RWPE2 (cell line): ENCODE results near the gene DUS2.

Experiments
- ATAC-seq: fragments of 200-7000 bp; cut with Tn5 transposase; 3 replicates; pipeline ENCODE4 v1.9.1; 2021; ENCODE audit warnings: low read depth
- DNase-seq: peaks from one replicate; pipeline ENCODE4 v3.0.0-alpha.2; 2020; ENCODE audit warnings: low spot score
- H3K27ac ChIP-seq: fragments of 450-650 bp; 2 replicates; pipeline ENCODE4 v1.5.1; 2017; ENCODE audit warnings: mild to moderate bottlenecking; ENCODE audit not compliant: poor library complexity, severe bottlenecking
- H3K27me3 ChIP-seq: fragments of 250-450 bp; sonication (Bioruptor Pico); 2 replicates; pipeline ENCODE4 v1.5.1; 2021; ENCODE audit warnings: mild to moderate bottlenecking, moderate library complexity; ENCODE audit not compliant: insufficient read depth, poor library complexity, severe bottlenecking
- H3K36me3 ChIP-seq: fragments of 250-450 bp; sonication (Bioruptor Pico); 2 replicates; pipeline ENCODE4 v1.5.1; 2020; ENCODE audit warnings: low read depth, mild to moderate bottlenecking, moderate library complexity
- H3K4me1 ChIP-seq: fragments of 250-450 bp; sonication (Bioruptor Pico); 2 replicates; pipeline ENCODE4 v1.5.1; 2021; ENCODE audit warnings: mild to moderate bottlenecking, moderate library complexity; ENCODE audit not compliant: insufficient read depth, poor library complexity, severe bottlenecking
- H3K4me3 ChIP-seq: fragments of 250-450 bp; sonication (Bioruptor Pico); 2 replicates; pipeline ENCODE4 v1.5.1; 2021; ENCODE audit warnings: mild to moderate bottlenecking, moderate library complexity; ENCODE audit not compliant: severe bottlenecking
- H3K9me3 ChIP-seq: fragments of 250-450 bp; sonication (Bioruptor Pico); 2 replicates; pipeline ENCODE4 v1.5.1; 2021; ENCODE audit warnings: mild to moderate bottlenecking, moderate library complexity; ENCODE audit not compliant: severe bottlenecking
- TF ChIP-seq, protein P1 (sequence below): fragments of 450-650 bp; IDR thresholded peaks from one replicate; pipeline ENCODE4 v1.5.1; 2017; ENCODE audit warnings: mild to moderate bottlenecking, moderate library complexity; ENCODE audit not compliant: poor library complexity, severe bottlenecking

DUS2 gene

DNA sequence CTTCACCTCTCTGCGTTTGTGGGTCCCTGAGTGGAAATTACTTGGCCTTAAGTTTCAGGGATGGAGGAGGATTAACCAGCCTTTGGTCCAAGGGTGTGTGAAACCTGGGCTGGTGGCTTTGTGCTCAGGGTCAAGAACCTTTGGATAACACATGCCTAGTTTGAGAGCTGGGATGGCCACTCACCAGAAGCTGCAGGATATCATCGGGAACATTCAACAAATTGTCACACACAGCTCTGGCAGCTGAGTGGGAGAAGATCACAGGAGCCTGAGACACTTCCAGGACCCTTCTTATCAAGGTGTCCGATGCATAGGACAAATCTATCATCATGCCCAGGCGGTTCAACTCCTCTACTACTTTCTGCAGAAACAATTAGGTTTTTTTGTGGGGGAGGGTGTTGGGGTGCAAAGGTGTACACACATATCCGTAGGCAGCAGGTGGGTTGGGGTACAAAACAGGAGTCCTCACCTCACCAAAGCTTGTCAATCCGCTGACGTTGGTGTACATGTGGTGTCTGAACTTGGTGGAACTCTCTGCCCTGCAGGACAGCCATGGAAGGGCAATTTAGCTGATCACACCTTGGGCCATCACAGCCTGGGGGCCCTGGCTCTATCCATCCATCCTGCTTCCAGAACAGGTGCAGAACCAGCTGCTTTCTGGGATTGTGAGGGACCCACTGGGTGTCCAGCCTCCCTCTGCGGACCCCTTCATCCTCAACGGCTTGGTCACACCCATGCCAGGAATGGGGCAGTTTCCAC lies 45.4 kb upstream of the DUS2 start:
- Histone ChIP-seq H3K4me1 (no peaks in the 10 kb centered on the region), H3K9me3 (no peaks in the 10 kb centered on the region), H3K36me3 (no peaks in the 10 kb centered on the region), H3K27me3 (no peaks in the 10 kb centered on the region), H3K4me3 (no peak overlapping the region), H3K27ac (no peak overlapping the region)
- TF ChIP-seq, protein P1, sequence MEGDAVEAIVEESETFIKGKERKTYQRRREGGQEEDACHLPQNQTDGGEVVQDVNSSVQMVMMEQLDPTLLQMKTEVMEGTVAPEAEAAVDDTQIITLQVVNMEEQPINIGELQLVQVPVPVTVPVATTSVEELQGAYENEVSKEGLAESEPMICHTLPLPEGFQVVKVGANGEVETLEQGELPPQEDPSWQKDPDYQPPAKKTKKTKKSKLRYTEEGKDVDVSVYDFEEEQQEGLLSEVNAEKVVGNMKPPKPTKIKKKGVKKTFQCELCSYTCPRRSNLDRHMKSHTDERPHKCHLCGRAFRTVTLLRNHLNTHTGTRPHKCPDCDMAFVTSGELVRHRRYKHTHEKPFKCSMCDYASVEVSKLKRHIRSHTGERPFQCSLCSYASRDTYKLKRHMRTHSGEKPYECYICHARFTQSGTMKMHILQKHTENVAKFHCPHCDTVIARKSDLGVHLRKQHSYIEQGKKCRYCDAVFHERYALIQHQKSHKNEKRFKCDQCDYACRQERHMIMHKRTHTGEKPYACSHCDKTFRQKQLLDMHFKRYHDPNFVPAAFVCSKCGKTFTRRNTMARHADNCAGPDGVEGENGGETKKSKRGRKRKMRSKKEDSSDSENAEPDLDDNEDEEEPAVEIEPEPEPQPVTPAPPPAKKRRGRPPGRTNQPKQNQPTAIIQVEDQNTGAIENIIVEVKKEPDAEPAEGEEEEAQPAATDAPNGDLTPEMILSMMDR: no peak
- ATAC-seq: no peak
- no peak for DNase-seq

- H3K27me3 ChIP-seq: no peaks in the 10 kb centered on the region
- TF ChIP-seq, protein P1: no peak
- DNase-seq: no peak
- H3K4me3 ChIP-seq: no peak within 1 kb of the TSS
- H3K9me3 ChIP-seq: no peaks in the 10 kb centered on the region
- no peak within 1 kb of the TSS for H3K27ac ChIP-seq
- no peaks in the 10 kb centered on the region for H3K36me3 ChIP-seq
- no peak for ATAC-seq
- H3K4me1 ChIP-seq: peaks cover 13% of the 10 kb centered on the region
These were observed 43.0 kb upstream of the DUS2 start, which contains the start of gene DPEP3 for GRCh38 chr16:67979955-67980678. Gene DPEP3, minus strand, starts transcription at chr16:67980499. Its CDS starts 119 bp downstream, at chr16:67980380.

- Histone ChIP-seq H3K27me3 (no peaks in the 10 kb centered on the region), H3K9me3 (no peaks in the 10 kb centered on the region), H3K4me1 (peaks cover 13% of the 10 kb centered on the region), H3K27ac (no peak overlapping the region), H3K36me3 (no peaks in the 10 kb centered on the region), H3K4me3 (no peak overlapping the region)
- no peak for DNase-seq
- ATAC-seq: no peak
- TF ChIP-seq, protein P1: no peak
These were observed 40.9 kb upstream of the DUS2 start for GRCh38 chr16:67982011-67982696.

DNA sequence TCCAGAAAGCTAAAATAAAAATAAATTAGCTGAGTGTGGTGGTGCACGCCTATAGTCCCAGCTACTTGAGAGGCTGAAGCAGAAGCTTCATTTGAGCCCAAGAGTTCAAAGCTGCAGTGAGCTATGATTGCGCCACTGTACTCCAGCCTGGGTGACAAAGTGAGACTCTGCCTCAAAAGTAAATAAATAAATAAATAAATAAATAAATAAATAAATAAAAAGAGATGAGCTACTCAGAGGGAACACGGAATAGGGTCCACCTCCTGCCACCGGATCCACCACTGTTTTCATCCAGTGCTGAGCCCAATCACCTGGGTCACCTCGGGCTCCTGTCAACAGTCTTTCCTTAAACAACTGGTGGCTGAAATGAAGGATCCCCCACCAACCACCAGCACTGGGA lies 36.1 kb upstream of the DUS2 start:
- Histone ChIP-seq H3K36me3 (no peaks in the 10 kb centered on the region), H3K9me3 (no peaks in the 10 kb centered on the region), H3K4me1 (peaks cover 13% of the 10 kb centered on the region), H3K27me3 (no peaks in the 10 kb centered on the region), H3K27ac (no peak overlapping the region), H3K4me3 (no peak overlapping the region)
- DNase-seq: no peak
- ATAC-seq: no peak
- TF ChIP-seq, protein P1: no peak
